GM12873 (cell line): ENCODE measurements around the gene MAEA.

Experiments
- CTCF ChIP-seq: IDR thresholded peaks from 2 replicates; pipeline ENCODE4 v1.5.1; 2012; ENCODE audit warnings: low read depth, mild to moderate bottlenecking, moderate library complexity, low read length, control low read depth; ENCODE audit not compliant: insufficient read depth; ENCODE audit errors: missing control alignments

MAEA gene

DNA sequence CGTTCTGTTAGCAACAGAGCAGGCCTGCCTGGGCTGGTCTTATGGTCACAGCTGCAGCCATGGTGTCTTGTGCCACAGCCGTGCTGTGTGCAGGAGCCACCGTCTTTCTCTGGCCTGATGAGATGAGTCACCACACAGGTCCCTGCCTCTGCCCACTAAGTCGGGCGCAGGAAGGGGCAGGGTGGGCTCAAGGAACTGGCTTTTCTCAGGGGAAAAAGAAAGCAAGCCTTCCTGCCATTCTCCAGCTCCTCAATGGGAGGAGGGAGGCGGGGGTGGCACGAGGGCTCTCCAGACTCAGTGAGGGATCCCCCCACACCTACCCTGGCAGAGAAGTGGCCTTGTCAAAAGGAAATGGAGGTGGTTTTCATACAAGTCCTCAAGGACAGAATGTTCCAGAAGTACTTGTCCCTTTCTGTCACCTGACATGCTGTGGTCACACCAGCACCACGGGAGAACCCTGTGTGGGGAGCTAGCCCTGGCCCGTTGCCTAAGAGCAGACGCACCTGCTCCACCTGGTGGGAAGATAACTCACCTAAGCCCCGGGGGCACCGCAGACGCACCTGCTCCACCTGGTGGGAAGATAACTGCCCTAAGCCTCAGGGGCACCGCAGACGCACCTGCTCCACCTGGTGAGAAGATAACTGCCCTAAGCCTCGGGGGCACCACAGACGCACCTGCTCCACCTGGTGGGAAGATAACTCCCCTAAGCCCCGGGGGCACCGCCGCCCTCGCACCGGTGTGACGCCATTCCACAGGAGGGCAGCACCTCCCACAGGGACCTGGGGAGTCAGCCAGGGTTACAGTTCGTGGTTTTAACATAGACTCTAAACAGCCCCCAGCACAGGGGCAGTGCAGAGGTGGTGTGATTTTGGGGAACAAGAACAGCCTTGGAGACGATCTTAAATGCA lies 75.8 kb downstream of the MAEA start:
- no peak for TF ChIP-seq CTCF

DNA sequence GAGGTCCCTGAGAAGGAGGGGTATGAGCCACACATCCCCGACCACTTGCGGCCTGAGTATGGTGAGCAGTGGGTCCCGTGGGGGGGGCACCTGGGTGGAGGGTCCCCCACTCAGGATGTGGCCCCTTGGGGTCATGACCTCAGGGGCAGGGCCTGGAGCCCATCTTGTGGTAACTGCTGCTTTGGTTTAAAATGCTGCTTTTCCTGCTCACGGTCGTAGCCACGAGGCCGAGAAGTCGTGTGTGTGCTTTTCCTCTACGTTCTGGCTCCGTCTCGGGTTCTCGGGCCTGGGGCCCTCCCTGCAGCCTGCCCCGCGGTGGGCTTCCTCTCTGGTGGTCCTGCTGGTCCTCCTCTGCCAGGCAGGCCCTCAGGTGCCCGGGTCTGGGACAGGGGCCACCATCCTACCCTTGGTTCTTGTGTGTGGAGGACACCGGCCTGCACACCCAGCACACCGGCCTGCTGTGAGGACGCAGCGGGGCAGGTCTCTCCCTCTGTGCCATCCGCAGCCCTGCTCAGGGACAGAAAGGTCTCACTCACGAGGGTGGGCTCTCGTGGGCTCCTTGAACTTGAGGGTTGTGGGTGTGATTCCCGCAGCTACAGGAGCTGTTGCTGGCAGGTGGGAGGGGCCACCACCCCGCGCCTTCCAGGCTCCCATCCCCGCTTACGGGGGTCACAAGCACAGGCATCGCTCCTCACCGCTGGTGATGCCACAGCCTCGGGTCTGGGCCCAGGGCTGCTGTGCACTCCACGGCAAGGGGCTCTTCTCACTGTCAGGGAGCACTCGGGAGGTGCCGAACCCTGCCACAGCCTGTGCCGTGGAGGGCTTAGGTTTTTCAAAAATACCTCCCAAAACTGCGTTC lies 76.9 kb downstream of the MAEA start:
- no peak for TF ChIP-seq CTCF

- no peak for TF ChIP-seq CTCF
Observed at GRCh38 chr4:1367230-1367935, 77.7 kb downstream of the MAEA start.

DNA sequence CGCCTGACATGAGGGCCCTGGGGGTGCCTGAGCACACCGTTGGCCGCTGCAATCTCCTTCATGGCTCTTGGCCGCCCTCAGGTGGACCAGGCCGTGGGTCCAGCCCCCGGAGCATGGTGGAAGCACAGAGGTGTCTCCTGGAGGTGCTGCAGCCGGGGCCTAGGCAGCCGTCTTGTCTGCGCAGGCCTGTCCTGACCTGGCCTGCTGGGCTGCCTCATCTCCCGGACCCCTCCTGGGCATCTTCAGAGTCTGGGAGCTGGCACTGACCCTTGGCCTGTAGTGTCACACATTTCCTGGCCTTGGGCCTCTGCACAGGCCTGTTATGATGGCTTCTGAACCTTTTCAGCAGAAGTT lies 78.2 kb downstream of the MAEA start:
- TF ChIP-seq CTCF, result no peak

DNA sequence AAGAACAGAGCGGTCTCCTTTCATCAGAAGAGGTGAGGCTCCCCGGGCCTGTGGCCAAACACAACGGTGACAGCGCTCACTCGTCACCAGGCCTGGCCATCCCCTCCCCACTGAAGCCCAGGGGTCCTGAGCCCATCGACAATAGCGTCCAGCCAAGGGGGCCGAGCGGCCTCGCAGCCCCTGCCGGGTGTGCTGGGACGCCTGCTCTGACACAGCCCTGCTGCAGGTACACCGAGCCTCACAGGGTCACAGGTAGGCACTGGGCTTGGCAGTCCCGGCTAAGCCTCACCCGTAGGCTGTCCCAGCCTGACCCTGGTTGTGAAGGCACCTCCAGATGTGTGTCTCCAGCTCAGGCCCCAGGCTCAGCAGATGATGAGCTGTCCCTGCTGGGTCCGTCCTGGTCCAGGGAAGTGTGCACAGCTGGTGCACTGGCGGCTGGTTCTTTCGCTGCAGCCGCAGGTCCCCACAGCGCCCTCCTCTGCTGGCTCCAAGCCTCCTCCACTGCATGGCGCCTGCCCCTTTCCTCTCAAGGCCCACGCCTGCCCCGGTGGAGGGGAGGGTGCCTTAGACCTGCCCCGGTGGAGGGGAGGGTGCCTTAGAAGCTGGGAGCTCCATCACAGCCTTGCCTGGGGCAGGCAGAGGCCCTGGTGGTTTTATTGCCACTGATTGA lies 78.9 kb downstream of the MAEA start:
- no peak for TF ChIP-seq CTCF

GRCh38 chr4:1369091-1369450 lies 79.4 kb downstream of the MAEA start:
- no peak for TF ChIP-seq CTCF

DNA sequence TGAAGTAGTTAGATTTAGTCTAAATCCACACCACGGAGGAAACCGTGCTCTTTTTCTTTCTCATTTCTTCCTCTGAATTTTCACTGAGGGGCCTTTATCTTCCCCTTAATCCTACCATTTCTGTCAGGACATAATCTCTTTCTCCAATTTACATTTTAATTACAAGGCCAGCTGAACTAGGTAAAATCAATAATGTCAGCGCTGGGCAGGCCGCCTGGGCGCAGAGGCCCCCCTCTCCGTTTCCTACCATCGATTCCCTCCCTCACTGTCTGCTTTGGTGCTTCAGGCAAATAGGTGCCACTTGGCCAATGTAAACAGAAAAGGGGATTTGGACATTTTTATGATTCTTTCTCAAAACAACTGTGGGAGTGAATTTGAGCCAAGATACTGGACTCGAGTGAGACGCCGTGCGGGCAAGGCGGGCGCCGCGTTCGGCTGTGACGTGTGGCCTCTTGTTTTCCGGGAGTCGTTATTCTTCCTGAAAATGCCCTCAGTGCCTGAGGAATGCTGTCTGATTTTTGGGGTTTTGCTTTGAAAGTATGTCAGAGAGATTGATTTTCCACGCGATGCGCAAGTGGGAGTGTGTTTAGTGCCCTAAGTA lies 79.9 kb downstream of the MAEA start:
- no peak for TF ChIP-seq CTCF
